H9 (cell line): ENCODE results near the gene IGSF22. TPM values are rescaled to one million over a fixed set of nuclear protein-coding genes. Genes with fewer than 3 reads are reported as not detected.

Experiments used
- DNase-seq: peaks from one replicate; pipeline ENCODE4 v3.0.0-alpha.2; 2017
- H2AFZ ChIP-seq: one replicate; pipeline ENCODE4 v1.6.1; 2013; ENCODE audit warnings: mild to moderate bottlenecking, low read length, control low read depth, moderate library complexity
- H2AK5ac ChIP-seq: 2 replicates; pipeline ENCODE4 v1.6.1; 2013; ENCODE audit warnings: low read length, control low read depth, mixed read lengths; ENCODE audit not compliant: insufficient read length
- H2BK120ac ChIP-seq: one replicate; pipeline ENCODE4 v1.6.1; 2013; ENCODE audit warnings: low read depth, mild to moderate bottlenecking, low read length, control low read depth, inconsistent platforms; ENCODE audit not compliant: poor library complexity, severe bottlenecking
- H2BK12ac ChIP-seq: 2 replicates; pipeline ENCODE4 v1.6.1; 2013; ENCODE audit warnings: low read length, control low read depth, mixed read lengths, low read depth; ENCODE audit not compliant: insufficient read length
- H2BK15ac ChIP-seq: 2 replicates; pipeline ENCODE4 v1.6.1; 2013; ENCODE audit warnings: low read depth, low read length, control low read depth
- H2BK20ac ChIP-seq: one replicate; pipeline ENCODE4 v1.6.1; 2013; ENCODE audit warnings: low read depth, mild to moderate bottlenecking, low read length, control low read depth, inconsistent platforms; ENCODE audit not compliant: poor library complexity, severe bottlenecking
- H2BK5ac ChIP-seq: 2 replicates; pipeline ENCODE4 v1.6.1; 2013; ENCODE audit warnings: low read length, control low read depth, mixed read lengths; ENCODE audit not compliant: insufficient read length
- H3K14ac ChIP-seq: 2 replicates; pipeline ENCODE4 v1.6.1; 2013; ENCODE audit warnings: low read length, control low read depth; ENCODE audit not compliant: insufficient read depth
- H3K18ac ChIP-seq: 2 replicates; pipeline ENCODE4 v1.6.1; 2013; ENCODE audit warnings: low read depth, mild to moderate bottlenecking, mixed read lengths, low read length, control low read depth; ENCODE audit not compliant: insufficient read length
- H3K23ac ChIP-seq: 2 replicates; pipeline ENCODE4 v1.6.1; 2013; ENCODE audit warnings: low read length, control low read depth, mixed read lengths, low read depth; ENCODE audit not compliant: insufficient read length
- H3K23me2 ChIP-seq: 2 replicates; pipeline ENCODE4 v1.6.1; 2013; ENCODE audit warnings: low read depth, mild to moderate bottlenecking, mixed read lengths, low read length, control low read depth; ENCODE audit not compliant: insufficient read length, poor library complexity, severe bottlenecking
- H3K27ac ChIP-seq: 2 replicates; pipeline ENCODE4 v1.5.1; 2013; ENCODE audit warnings: low read length, control low read depth, mixed read lengths, low read depth; ENCODE audit not compliant: insufficient read length
- H3K27me3 ChIP-seq: 2 replicates; pipeline ENCODE4 v1.6.1; 2013; ENCODE audit warnings: low read length, control low read depth, inconsistent platforms; ENCODE audit not compliant: insufficient read depth
- H3K4ac ChIP-seq: 2 replicates; pipeline ENCODE4 v1.6.1; 2013; ENCODE audit warnings: low read depth, mild to moderate bottlenecking, control low read depth, inconsistent platforms, low read length, moderate library complexity
- H3K4me1 ChIP-seq: 2 replicates; pipeline ENCODE4 v1.6.1; 2013; ENCODE audit warnings: low read length, control low read depth, inconsistent platforms; ENCODE audit not compliant: insufficient read depth
- H3K4me2 ChIP-seq: 2 replicates; pipeline ENCODE4 v1.6.1; 2013; ENCODE audit warnings: low read length, control low read depth, mixed read lengths; ENCODE audit not compliant: insufficient read length, insufficient read depth
- H3K56ac ChIP-seq: 2 replicates; pipeline ENCODE4 v1.6.1; 2013; ENCODE audit warnings: low read depth, mild to moderate bottlenecking, mixed read lengths, low read length, control low read depth; ENCODE audit not compliant: insufficient read length
- H3K79me1 ChIP-seq: 2 replicates; pipeline ENCODE4 v1.6.1; 2013; ENCODE audit warnings: low read depth, mild to moderate bottlenecking, moderate library complexity, low read length, control low read depth, inconsistent platforms; ENCODE audit not compliant: insufficient read depth, poor library complexity, severe bottlenecking
- H3K79me2 ChIP-seq: 2 replicates; pipeline ENCODE4 v1.6.1; 2013; ENCODE audit warnings: low read length, control low read depth, inconsistent platforms; ENCODE audit not compliant: insufficient read depth
- H3K9ac ChIP-seq: 2 replicates; pipeline ENCODE4 v1.6.1; 2013; ENCODE audit warnings: low read length, control low read depth, mixed read lengths; ENCODE audit not compliant: insufficient read length; ENCODE audit errors: extremely low read depth
- H3K9me3 ChIP-seq: one replicate; pipeline ENCODE4 v1.6.1; 2013; ENCODE audit warnings: low read depth, low read length, inconsistent platforms; ENCODE audit not compliant: control insufficient read depth
- H3T11ph ChIP-seq: one replicate; pipeline ENCODE4 v1.6.1; 2013; ENCODE audit warnings: mild to moderate bottlenecking, low read length, control low read depth, inconsistent platforms
- H4K20me1 ChIP-seq: one replicate; pipeline ENCODE4 v1.6.1; 2013; ENCODE audit not compliant: control insufficient read depth, insufficient read length, insufficient read depth
- H4K5ac ChIP-seq: 2 replicates; pipeline ENCODE4 v1.6.1; 2013; ENCODE audit warnings: low read depth, mild to moderate bottlenecking, mixed read lengths, low read length, control low read depth; ENCODE audit not compliant: insufficient read length
- H4K8ac ChIP-seq: replicated peaks from 2 replicates; pipeline ENCODE4 v1.6.1; 2013; ENCODE audit warnings: low read length, control low read depth, mixed read lengths, low read depth; ENCODE audit not compliant: insufficient read length
- H4K91ac ChIP-seq: 2 replicates; pipeline ENCODE4 v1.6.1; 2013; ENCODE audit warnings: low read depth, mild to moderate bottlenecking, moderate library complexity, mixed read lengths, low read length, control low read depth; ENCODE audit not compliant: insufficient read length
- H3K27ac Mint-ChIP-seq, 3 experiments: 2 replicates in 2 of 3; 3 replicates in 1 of 3; pipeline ENCODE4 v1.8.0; 2020 to 2021; ENCODE audit warnings: mixed read lengths in 3 of 3, mild to moderate bottlenecking in 1 of 3, moderate library complexity in 1 of 3
- H3K27me3 Mint-ChIP-seq: 2 replicates; pipeline ENCODE4 v1.8.0; 2021; ENCODE audit warnings: low read depth, mild to moderate bottlenecking, moderate library complexity, mixed read lengths
- H3K36me3 Mint-ChIP-seq, 3 experiments: 2 replicates in 2 of 3; 3 replicates in 1 of 3; pipeline ENCODE4 v1.8.0; 2020 to 2021; ENCODE audit warnings: low read depth in 3 of 3, mixed read lengths in 3 of 3; ENCODE audit not compliant: insufficient read depth in 1 of 3
- H3K4me1 Mint-ChIP-seq, 2 experiments: 2 replicates each; pipeline ENCODE4 v1.8.0; 2020; ENCODE audit warnings: mixed read lengths in 2 of 2
- H3K4me3 Mint-ChIP-seq, 2 experiments: 2 replicates in 1 of 2; 3 replicates in 1 of 2; pipeline ENCODE4 v1.8.0; 2020 to 2021; ENCODE audit warnings: mild to moderate bottlenecking in 2 of 2, mixed read lengths in 2 of 2, moderate library complexity in 1 of 2
- H3K9me3 Mint-ChIP-seq, 2 experiments: 2 replicates in 1 of 2; 3 replicates in 1 of 2; pipeline ENCODE4 v1.8.0; 2020; ENCODE audit warnings: mild to moderate bottlenecking in 2 of 2, mixed read lengths in 2 of 2, moderate library complexity in 1 of 2
- WGBS: extraction: QIAGEN DNeasy Blood & Tissue Kit; methylation state at CpG from one replicate; pipeline ENCODE4 v1.1.7; 2013; ENCODE audit warnings: missing lambda C conversion rate, low lambda C conversion rate, mixed read lengths; ENCODE audit not compliant: insufficient read length; ENCODE audit errors: extremely low coverage; 5-methylcytosine and 5-hydroxymethylcytosine counted together
- total RNA-seq: library from RNA; stranded (reverse); gene quantifications from 2 replicates; pipeline ENCODE4 v1.2.1, GENCODE V29; 2021
- TF ChIP-seq, protein P1 (sequence below): fragments of 200-600 bp; sonication (generic); conservative IDR thresholded peaks from 3 replicates; pipeline ENCODE4 v1.8.0; 2021; ENCODE audit warnings: antibody characterized with exemption, mild to moderate bottlenecking

Gene IGSF22
- total RNA-seq, 1 experiment from 2014 or later = 0.35 TPM

DNA sequence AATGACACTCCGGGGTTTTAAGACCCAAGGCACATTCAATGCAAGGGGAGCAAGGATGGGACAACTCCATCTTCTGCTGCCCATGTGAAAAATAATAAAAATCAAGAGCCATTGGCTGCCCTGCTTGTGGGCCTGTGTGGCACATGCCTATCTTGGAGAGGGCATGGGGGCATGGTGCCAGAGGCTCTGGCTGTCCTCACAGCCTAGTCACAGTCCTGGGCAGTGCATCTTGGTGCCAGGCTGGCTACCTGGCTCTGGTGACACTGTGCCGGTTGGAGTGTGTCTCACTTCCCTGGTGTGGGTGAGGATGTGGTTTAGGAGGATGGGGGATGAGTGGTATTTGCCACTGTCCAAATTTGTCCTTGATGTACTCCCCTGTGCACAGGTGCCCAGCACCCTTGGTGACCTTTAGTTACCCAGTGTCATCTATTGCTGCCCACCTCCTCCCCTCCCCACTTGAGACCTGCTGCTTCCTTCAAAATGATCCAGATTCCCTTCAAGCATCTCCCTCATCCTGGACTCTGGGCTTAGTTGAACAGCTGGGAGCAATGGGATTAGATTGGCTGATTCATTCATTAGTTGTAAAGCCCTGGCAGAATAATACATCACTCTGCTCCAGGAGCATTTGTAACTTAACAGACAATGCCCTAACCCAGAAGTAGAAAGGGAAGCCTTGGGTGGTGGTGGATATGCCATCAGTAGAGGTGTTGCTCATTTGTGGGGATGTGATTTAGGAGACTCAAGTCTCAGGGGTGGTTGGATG, 22.8 kb downstream of the IGSF22 start:
- Histone ChIP-seq H3K18ac (no peak overlapping the region), H2AFZ (no peak overlapping the region), H3K23me2 (peaks cover 2% of the 10 kb centered on the region), H2BK15ac (no peak overlapping the region), H3K4me1 (no peaks in the 10 kb centered on the region; the same call in 1 of the 2 replicates), H3K79me2 (no peaks in the 10 kb centered on the region), H3K56ac (no peak overlapping the region), H3K4me2 (no peak overlapping the region), H3K14ac (no peak overlapping the region), H3T11ph (no peak overlapping the region), H3K9me3 (no peaks in the 10 kb centered on the region), H2BK12ac (no peak overlapping the region), H2AK5ac (no peak overlapping the region), H3K79me1 (no peaks in the 10 kb centered on the region), H4K20me1 (no peaks in the 10 kb centered on the region), H3K23ac (no peak overlapping the region), H3K4ac (no peak overlapping the region), H3K9ac (no peak overlapping the region), H2BK120ac (no peak overlapping the region), H2BK5ac (no peak overlapping the region), H4K91ac (no peak overlapping the region), H2BK20ac (no peak overlapping the region), H3K27me3 (no peaks in the 10 kb centered on the region; the same call in 1 of the 2 replicates), H3K27ac (no peak overlapping the region), H4K8ac (no peak overlapping the region), H4K5ac (no peak overlapping the region)
- Mint-ChIP-seq H3K9me3 (no peaks in the 10 kb centered on the region), H3K27ac (no peak overlapping the region), H3K4me1 (peaks cover 16 to 20% of the 10 kb centered on the region in 2 experiments), H3K4me3 (no peak overlapping the region), H3K27me3 (peaks cover 46% of the 10 kb centered on the region), H3K36me3 (no peaks in the 10 kb centered on the region)
- no peak for DNase-seq
- WGBS = no CpG with 5 or more reads among the region's 2 CpGs
- TF ChIP-seq, protein P1, sequence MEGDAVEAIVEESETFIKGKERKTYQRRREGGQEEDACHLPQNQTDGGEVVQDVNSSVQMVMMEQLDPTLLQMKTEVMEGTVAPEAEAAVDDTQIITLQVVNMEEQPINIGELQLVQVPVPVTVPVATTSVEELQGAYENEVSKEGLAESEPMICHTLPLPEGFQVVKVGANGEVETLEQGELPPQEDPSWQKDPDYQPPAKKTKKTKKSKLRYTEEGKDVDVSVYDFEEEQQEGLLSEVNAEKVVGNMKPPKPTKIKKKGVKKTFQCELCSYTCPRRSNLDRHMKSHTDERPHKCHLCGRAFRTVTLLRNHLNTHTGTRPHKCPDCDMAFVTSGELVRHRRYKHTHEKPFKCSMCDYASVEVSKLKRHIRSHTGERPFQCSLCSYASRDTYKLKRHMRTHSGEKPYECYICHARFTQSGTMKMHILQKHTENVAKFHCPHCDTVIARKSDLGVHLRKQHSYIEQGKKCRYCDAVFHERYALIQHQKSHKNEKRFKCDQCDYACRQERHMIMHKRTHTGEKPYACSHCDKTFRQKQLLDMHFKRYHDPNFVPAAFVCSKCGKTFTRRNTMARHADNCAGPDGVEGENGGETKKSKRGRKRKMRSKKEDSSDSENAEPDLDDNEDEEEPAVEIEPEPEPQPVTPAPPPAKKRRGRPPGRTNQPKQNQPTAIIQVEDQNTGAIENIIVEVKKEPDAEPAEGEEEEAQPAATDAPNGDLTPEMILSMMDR = no peak
